Measurements from ENCODE around the gene PML. TPM values are rescaled to one million over a fixed set of nuclear protein-coding genes. Genes with fewer than 3 reads are reported as not detected.

PML gene
- total and polyA plus RNA-seq, 2 experiments from 2014 or later = 15.7 to 29.9 TPM

GRCh38 chr15:73988445-73988969, 6.0 kb upstream of the PML start:
- no peak for DNase-seq (ENCODE audit: low spot score)
- Histone ChIP-seq H3K4me2 (no peak overlapping the region), H3K27me3 (no peaks in the 10 kb centered on the region), H3K4me3 (no peak overlapping the region), H3K9me3 (ENCODE audit: low read depth) (no peaks in the 10 kb centered on the region), H3K27ac (peak overlapping the region; percentile 67), H4K20me1 (ENCODE audit: insufficient read depth, poor library complexity, severe bottlenecking) (no peaks in the 10 kb centered on the region), H3K9me2 (replicated peaks; ENCODE audit: insufficient read depth) (no peaks in the 10 kb centered on the region), H3K36me3 (replicated peaks; ENCODE audit: insufficient read depth, low read depth) (no peaks in the 10 kb centered on the region), H3K4me1 (ENCODE audit: insufficient read depth) (peaks cover 16% of the 10 kb centered on the region), H2AFZ (no peak overlapping the region), H3K79me2 (no peaks in the 10 kb centered on the region)
- TF ChIP-seq CTCF (IDR thresholded peaks at IDR 0.05; ENCODE audit: poor library complexity) = no peak
- TF ChIP-seq EZH2 (IDR thresholded peaks at IDR 0.05; ENCODE audit: borderline replicate concordance) = no peak
- TF ChIP-seq EZH2phosphoT487 (IDR thresholded peaks at IDR 0.05; ENCODE audit: low read depth, severe bottlenecking, unreplicated experiment) = no peak
- 95% methylated on average over 13 of the region's 13 CpGs for WGBS (ENCODE audit: low lambda C conversion rate, missing lambda C conversion rate)

GRCh38 chr15:73989001-73989798, 5.3 kb upstream of the PML start:
- TF ChIP-seq CTCF (IDR thresholded peaks at IDR 0.05; ENCODE audit: poor library complexity) (no peak), EZH2 (IDR thresholded peaks at IDR 0.05; ENCODE audit: borderline replicate concordance) (no peak)
- H3K27ac ChIP-seq = peak overlapping the region; percentile 67
- 79% methylated on average over 9 of the region's 9 CpGs for WGBS (ENCODE audit: low lambda C conversion rate, missing lambda C conversion rate)
- H4K20me1 ChIP-seq (ENCODE audit: insufficient read depth, poor library complexity, severe bottlenecking) = no peaks in the 10 kb centered on the region
- no peaks in the 10 kb centered on the region for H3K9me2 ChIP-seq (replicated peaks; ENCODE audit: insufficient read depth)
- no peaks in the 10 kb centered on the region for H3K27me3 ChIP-seq
- H3K4me2 ChIP-seq = no peak overlapping the region
- no peaks in the 10 kb centered on the region for H3K79me2 ChIP-seq
- no peaks in the 10 kb centered on the region for H3K9me3 ChIP-seq (ENCODE audit: low read depth)
- H2AFZ ChIP-seq = no peak overlapping the region
- DNase-seq (ENCODE audit: low spot score) = peak; percentile 65
- no peaks in the 10 kb centered on the region for H3K36me3 ChIP-seq (replicated peaks; ENCODE audit: insufficient read depth, low read depth)
- peaks cover 13% of the 10 kb centered on the region for H3K4me1 ChIP-seq (ENCODE audit: insufficient read depth)
- H3K4me3 ChIP-seq = no peak overlapping the region

GRCh38 chr15:73990250-73991005, 4.1 kb upstream of the PML start:
- WGBS (ENCODE audit: low lambda C conversion rate, missing lambda C conversion rate) = 89% methylated on average over 9 of the region's 9 CpGs

More at GRCh38 chr15:73990250-73991005, 4.1 kb upstream of the PML start:
- Histone ChIP-seq H3K27me3 (no peaks in the 10 kb centered on the region), H3K4me1 (ENCODE audit: insufficient read depth) (peaks cover 4% of the 10 kb centered on the region), H4K20me1 (ENCODE audit: insufficient read depth, poor library complexity, severe bottlenecking) (no peaks in the 10 kb centered on the region), H3K4me3 (no peak overlapping the region), H3K9me3 (ENCODE audit: low read depth) (no peaks in the 10 kb centered on the region), H3K27ac (peak overlapping the region; percentile 72), H3K4me2 (peak overlapping the region; percentile 94), H3K9me2 (replicated peaks; ENCODE audit: insufficient read depth) (no peaks in the 10 kb centered on the region), H2AFZ (no peak overlapping the region), H3K36me3 (replicated peaks; ENCODE audit: insufficient read depth, low read depth) (no peaks in the 10 kb centered on the region), H3K79me2 (peaks cover 8% of the 10 kb centered on the region)
- TF ChIP-seq EZH2phosphoT487 (IDR thresholded peaks at IDR 0.05; ENCODE audit: low read depth, severe bottlenecking, unreplicated experiment) = no peak
- TF ChIP-seq CTCF (IDR thresholded peaks at IDR 0.05; ENCODE audit: poor library complexity) = no peak
- no peak for TF ChIP-seq EZH2 (IDR thresholded peaks at IDR 0.05; ENCODE audit: borderline replicate concordance)
- no peak for DNase-seq (ENCODE audit: low spot score)

Data from hepatocyte (in vitro differentiated cells).